DOHH2 (cell line): ENCODE results near the gene MFN2.
"Not testable (repeated sequence)": the region's sequence is repeated elsewhere in the genome, so short reads cannot be mapped to it uniquely, and the experiment has no call there.

Experiments used
- H3F3A ChIP-seq: fragments of 200-600 bp; sonication (generic), shearing (Covaris generic); 2 replicates; pipeline ENCODE4 v1.6.0; 2016; ENCODE audit warnings: antibody characterized with exemption, mild to moderate bottlenecking; ENCODE audit not compliant: control insufficient read depth, insufficient read depth
- H3K27ac ChIP-seq: fragments of 200-600 bp; sonication (generic); 2 replicates; pipeline ENCODE4 v1.5.1; 2014; ENCODE audit warnings: low read depth, mild to moderate bottlenecking, low read length, moderate library complexity
- H3K27me3 ChIP-seq: fragments of 200-600 bp; sonication (generic); 2 replicates; pipeline ENCODE4 v1.6.1; 2014; ENCODE audit warnings: mild to moderate bottlenecking, low read length, mixed read lengths; ENCODE audit not compliant: control insufficient read depth
- H3K36me3 ChIP-seq: fragments of 200-600 bp; sonication (generic); 2 replicates; pipeline ENCODE4 v1.6.1; 2014; ENCODE audit warnings: mild to moderate bottlenecking, low read length, moderate library complexity, mixed read lengths; ENCODE audit not compliant: control insufficient read depth
- H3K4me1 ChIP-seq: fragments of 200-600 bp; sonication (generic); 2 replicates; pipeline ENCODE4 v1.6.1; 2014; ENCODE audit warnings: mild to moderate bottlenecking, low read length, mixed read lengths; ENCODE audit not compliant: control insufficient read depth
- H3K4me2 ChIP-seq: fragments of 200-600 bp; sonication (generic); 2 replicates; pipeline ENCODE4 v1.6.0; 2014; ENCODE audit warnings: mild to moderate bottlenecking, low read length, moderate library complexity
- H3K4me3 ChIP-seq: fragments of 200-600 bp; sonication (generic); 2 replicates; pipeline ENCODE4 v1.5.1; 2014; ENCODE audit warnings: mild to moderate bottlenecking, low read length, mixed read lengths
- H3K79me2 ChIP-seq: fragments of 200-600 bp; sonication (generic); 2 replicates; pipeline ENCODE4 v1.6.1; 2014; ENCODE audit warnings: mild to moderate bottlenecking, low read length, mixed read lengths; ENCODE audit not compliant: control insufficient read depth
- H3K9me2 ChIP-seq: fragments of 200-600 bp; sonication (generic); replicated peaks from 2 replicates; pipeline ENCODE4 v1.6.1; 2014; ENCODE audit warnings: mild to moderate bottlenecking, low read length, mixed read lengths; ENCODE audit not compliant: control insufficient read depth
- H3K9me3 ChIP-seq: fragments of 200-600 bp; sonication (generic); 2 replicates; pipeline ENCODE4 v1.6.1; 2014; ENCODE audit warnings: antibody characterized with exemption, low read length, mixed read lengths; ENCODE audit not compliant: control insufficient read depth, insufficient read depth
- H4K20me1 ChIP-seq: fragments of 200-600 bp; sonication (generic); 2 replicates; pipeline ENCODE4 v1.6.0; 2014; ENCODE audit warnings: low read depth, mild to moderate bottlenecking, antibody characterized with exemption, low read length, moderate library complexity; ENCODE audit not compliant: control insufficient read depth, insufficient read depth
- EZH2phosphoT487 ChIP-seq: fragments of 200-600 bp; sonication (generic); IDR thresholded peaks from 2 replicates; pipeline ENCODE4 v1.6.1; 2017; ENCODE audit warnings: borderline replicate concordance, mild to moderate bottlenecking, antibody characterized with exemption, low read length, moderate library complexity, mixed read lengths
- TF ChIP-seq, protein P1 (sequence below): fragments of 200-600 bp; sonication (generic); IDR thresholded peaks from one replicate; pipeline ENCODE4 v1.5.1; 2014; ENCODE audit warnings: antibody characterized with exemption, mild to moderate bottlenecking, low read depth, low read length; ENCODE audit not compliant: poor library complexity, severe bottlenecking

Gene MFN2

DNA sequence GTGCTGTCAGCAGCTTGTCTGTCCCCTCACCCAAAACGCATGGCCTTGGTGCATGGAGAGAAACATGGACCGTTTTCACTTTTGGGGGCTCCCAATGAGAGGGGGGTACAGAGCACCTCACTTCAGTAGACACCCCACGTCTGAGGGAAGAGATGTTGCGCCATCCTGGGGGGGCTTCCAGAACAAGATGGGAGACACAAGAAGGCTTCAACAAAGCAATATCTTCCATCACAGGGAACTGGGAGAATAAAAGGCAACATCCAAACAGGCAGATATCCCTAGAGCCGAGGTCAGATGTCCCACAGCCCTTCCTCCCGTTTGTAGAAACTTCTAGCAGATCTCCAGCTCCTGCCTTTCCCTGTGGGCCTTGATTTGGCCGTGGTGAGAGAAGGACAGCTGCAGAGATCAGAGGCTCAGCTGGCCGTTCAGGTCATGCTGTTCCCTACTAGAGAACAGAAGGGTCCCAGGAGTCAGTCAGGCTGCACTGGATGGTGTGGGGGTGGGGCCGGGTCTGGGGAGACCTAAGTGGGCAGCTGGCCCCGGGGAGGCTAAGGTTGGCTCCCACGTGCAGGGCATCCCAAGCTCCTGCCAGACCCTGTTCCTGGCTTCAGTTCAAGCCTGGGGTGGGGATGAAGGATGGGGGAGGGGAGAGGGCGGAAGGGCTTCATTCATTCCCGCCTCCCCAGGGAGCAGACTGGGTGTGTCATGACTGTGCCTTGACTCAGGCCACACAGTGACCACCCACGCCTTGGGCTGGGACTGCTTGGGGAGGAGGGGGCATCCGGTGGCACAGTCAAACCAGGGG, 41.3 kb upstream of the MFN2 start:
- Histone ChIP-seq H3K9me2 (no peaks in the 10 kb centered on the region), H3K36me3 (peaks cover 10% of the 10 kb centered on the region; the same call in 1 of the 2 replicates), H3F3A (no peaks in the 10 kb centered on the region), H3K4me2 (no peak overlapping the region), H3K27me3 (no peaks in the 10 kb centered on the region), H4K20me1 (no peaks in the 10 kb centered on the region), H3K4me1 (peaks cover 8% of the 10 kb centered on the region), H3K4me3 (no peak overlapping the region), H3K27ac (no peak overlapping the region), H3K79me2 (peaks cover 17% of the 10 kb centered on the region), H3K9me3 (no peaks in the 10 kb centered on the region)
- no peak for TF ChIP-seq EZH2phosphoT487
- TF ChIP-seq, protein P1, sequence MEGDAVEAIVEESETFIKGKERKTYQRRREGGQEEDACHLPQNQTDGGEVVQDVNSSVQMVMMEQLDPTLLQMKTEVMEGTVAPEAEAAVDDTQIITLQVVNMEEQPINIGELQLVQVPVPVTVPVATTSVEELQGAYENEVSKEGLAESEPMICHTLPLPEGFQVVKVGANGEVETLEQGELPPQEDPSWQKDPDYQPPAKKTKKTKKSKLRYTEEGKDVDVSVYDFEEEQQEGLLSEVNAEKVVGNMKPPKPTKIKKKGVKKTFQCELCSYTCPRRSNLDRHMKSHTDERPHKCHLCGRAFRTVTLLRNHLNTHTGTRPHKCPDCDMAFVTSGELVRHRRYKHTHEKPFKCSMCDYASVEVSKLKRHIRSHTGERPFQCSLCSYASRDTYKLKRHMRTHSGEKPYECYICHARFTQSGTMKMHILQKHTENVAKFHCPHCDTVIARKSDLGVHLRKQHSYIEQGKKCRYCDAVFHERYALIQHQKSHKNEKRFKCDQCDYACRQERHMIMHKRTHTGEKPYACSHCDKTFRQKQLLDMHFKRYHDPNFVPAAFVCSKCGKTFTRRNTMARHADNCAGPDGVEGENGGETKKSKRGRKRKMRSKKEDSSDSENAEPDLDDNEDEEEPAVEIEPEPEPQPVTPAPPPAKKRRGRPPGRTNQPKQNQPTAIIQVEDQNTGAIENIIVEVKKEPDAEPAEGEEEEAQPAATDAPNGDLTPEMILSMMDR = no peak

DNA sequence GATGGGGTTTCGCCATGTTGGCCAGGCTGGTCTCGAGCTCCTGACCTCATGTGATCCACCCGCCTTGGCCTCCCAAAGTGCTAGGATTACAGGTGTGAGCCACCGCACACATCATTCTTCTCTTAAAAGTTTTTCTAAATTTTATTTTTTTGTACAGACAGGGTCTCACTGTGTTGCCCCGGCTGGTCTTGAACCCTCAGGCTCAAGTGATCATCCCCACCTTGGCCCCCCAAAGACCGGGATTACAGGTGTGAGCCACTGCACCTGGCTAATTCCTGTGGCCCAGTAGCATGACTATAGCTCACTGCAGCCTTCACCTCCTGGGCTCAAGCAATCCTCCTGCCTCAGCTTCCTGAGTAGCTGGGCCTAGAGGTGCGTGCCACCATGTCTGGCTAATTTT, 40.5 kb upstream of the MFN2 start:
- H3K9me2 ChIP-seq, H3K9me3 ChIP-seq, H3K4me3 ChIP-seq, H4K20me1 ChIP-seq, H3K4me1 ChIP-seq, H3K4me2 ChIP-seq, H3F3A ChIP-seq, H3K27ac ChIP-seq, H3K27me3 ChIP-seq: not testable (repeated sequence)
- Histone ChIP-seq H3K79me2 (peaks cover 15% of the 10 kb centered on the region), H3K36me3 (peaks cover 10% of the 10 kb centered on the region; the same call in 1 of the 2 replicates)

DNA sequence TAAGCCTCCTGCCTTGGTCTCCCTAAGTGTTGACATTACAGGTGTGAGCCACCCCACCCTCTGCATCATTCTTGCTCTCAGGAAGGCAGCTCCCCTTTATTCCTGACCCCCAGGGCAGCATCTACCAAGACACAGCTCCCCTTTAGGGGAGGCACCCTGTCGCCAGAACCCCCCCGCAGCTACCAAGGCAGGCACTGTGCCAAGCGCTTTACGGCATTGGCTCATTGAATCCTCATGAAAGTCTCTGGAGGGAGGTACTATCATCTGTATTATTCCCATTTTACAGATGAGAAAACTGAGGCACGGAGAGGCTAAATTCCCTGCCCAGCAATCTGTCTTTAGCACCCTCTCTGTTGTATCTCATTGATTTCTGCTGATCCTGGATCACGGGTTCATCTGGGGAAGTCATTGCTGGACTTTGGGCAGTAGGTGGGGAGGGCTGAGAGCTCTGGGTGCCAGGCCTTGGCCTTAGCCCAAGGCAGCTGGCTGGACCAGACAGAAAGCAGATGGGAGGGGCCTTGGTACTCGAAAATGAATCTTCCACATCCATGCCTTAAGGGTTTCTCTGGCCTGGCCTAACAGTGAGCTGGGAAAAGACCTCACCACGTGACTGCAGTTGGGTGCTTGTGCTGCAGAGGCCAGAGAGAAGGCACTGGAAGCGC, 39.9 kb upstream of the MFN2 start:
- H3K27me3 ChIP-seq = no peaks in the 10 kb centered on the region
- no peaks in the 10 kb centered on the region for H3K9me3 ChIP-seq
- no peak overlapping the region for H3K4me2 ChIP-seq
- peaks cover 10% of the 10 kb centered on the region; the same call in 1 of the 2 replicates for H3K36me3 ChIP-seq
- no peaks in the 10 kb centered on the region; the same call in 1 of the 2 replicates for H3K4me1 ChIP-seq
- TF ChIP-seq, protein P1 = no peak
- no peak for TF ChIP-seq EZH2phosphoT487
- H3K4me3 ChIP-seq = no peak overlapping the region
- no peaks in the 10 kb centered on the region for H3F3A ChIP-seq
- no peaks in the 10 kb centered on the region for H4K20me1 ChIP-seq
- H3K27ac ChIP-seq = no peak overlapping the region
- H3K79me2 ChIP-seq = peaks cover 10% of the 10 kb centered on the region
- H3K9me2 ChIP-seq = no peaks in the 10 kb centered on the region

DNA sequence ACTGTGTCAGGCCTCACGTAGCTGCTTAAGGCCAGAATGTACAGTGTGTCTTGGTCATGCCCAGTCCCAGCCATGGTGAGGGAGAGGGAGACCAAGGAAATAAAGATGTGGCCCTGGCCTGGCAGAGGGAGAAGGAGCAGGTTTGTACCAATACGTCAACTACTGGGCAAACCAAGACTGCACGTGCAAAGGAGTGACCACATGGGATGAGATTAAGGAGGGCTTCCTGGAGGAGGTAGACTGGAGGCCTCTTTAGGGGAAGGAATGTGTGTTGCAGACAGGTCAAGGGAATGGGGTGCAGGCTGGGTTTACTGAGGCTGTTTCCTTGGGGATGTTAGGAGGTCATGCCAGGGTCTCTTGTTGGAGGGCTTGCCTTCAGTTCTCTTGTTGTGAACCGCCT, 38.0 kb upstream of the MFN2 start:
- Histone ChIP-seq H3K27me3 (no peaks in the 10 kb centered on the region), H4K20me1 (no peaks in the 10 kb centered on the region), H3K79me2 (0 out of 2 replicates have a peak, but pooled peaks cover 3% of the 10 kb centered on the region), H3K4me1 (no peaks in the 10 kb centered on the region; the same call in 1 of the 2 replicates), H3K36me3 (peaks cover 16% of the 10 kb centered on the region), H3F3A (no peaks in the 10 kb centered on the region), H3K9me3 (no peaks in the 10 kb centered on the region), H3K27ac (no peak overlapping the region), H3K4me3 (no peak overlapping the region), H3K9me2 (no peaks in the 10 kb centered on the region), H3K4me2 (no peak overlapping the region)
- no peak for TF ChIP-seq EZH2phosphoT487
- TF ChIP-seq, protein P1 = no peak
